Epithelial cell of proximal tubule (primary cell): ENCODE data around the gene RNF145. TPM values are rescaled to one million over a fixed set of nuclear protein-coding genes. Genes with fewer than 3 reads are reported as not detected.
"Not testable (repeated sequence)": the region's sequence is repeated elsewhere in the genome, so short reads cannot be mapped to it uniquely, and the experiment has no call there.

ENCODE experiments used
- DNase-seq: peaks from one replicate; pipeline ENCODE4 v3.0.0-alpha.2; 2011; ENCODE audit warnings: low read depth
- H3K4me3 ChIP-seq: 2 replicates; pipeline ENCODE4 v1.5.1; 2011; ENCODE audit warnings: low read depth, mild to moderate bottlenecking, low read length
- CTCF ChIP-seq: conservative IDR thresholded peaks from 2 replicates; pipeline ENCODE4 v1.5.1; 2012; ENCODE audit warnings: low read depth, mild to moderate bottlenecking, low read length
- total RNA-seq: library from RNA; depleted of rRNA; stranded (reverse); fragments of >200 nt; gene quantifications from 2 replicates; pipeline ENCODE4 v1.2.3, GENCODE V29; 2015

Gene RNF145
- total RNA-seq, 1 donor from 2014 or later: 71.4 TPM

GRCh38 chr5:159244890-159245289, 35.5 kb upstream of the RNF145 start:
- TF ChIP-seq CTCF: no peak
- no peak for DNase-seq
- H3K4me3 ChIP-seq: no peak overlapping the region

- DNase-seq: no peak
- no peak overlapping the region for H3K4me3 ChIP-seq
- TF ChIP-seq CTCF: no peak
These were observed 34.8 kb upstream of the RNF145 start for GRCh38 chr5:159244163-159244562.

- TF ChIP-seq CTCF: no peak
- no peak for DNase-seq
- H3K4me3 ChIP-seq: no peak overlapping the region
These were observed 34.0 kb upstream of the RNF145 start for GRCh38 chr5:159243385-159243784.

- no peak for DNase-seq
- H3K4me3 ChIP-seq: no peak overlapping the region
- TF ChIP-seq CTCF: no peak
These were observed 33.3 kb upstream of the RNF145 start for GRCh38 chr5:159242656-159243055.

- no peak for TF ChIP-seq CTCF
- H3K4me3 ChIP-seq: no peak overlapping the region
- no peak for DNase-seq
These were observed 32.7 kb upstream of the RNF145 start for GRCh38 chr5:159241946-159242552.

GRCh38 chr5:159240301-159240870, 31.0 kb upstream of the RNF145 start:
- no peak for TF ChIP-seq CTCF
- no peak for DNase-seq
- H3K4me3 ChIP-seq: no peak overlapping the region

- H3K4me3 ChIP-seq, DNase-seq: not testable (repeated sequence)
These were observed 26.6 kb upstream of the RNF145 start for GRCh38 chr5:159235871-159236520.
